Measurements from ENCODE around the gene NDUFA11.

GRCh38 chr19:5922161-5922545, 18.6 kb upstream of the NDUFA11 start:
- no peak for TF ChIP-seq CTCF (IDR thresholded peaks at IDR 0.05)
- TF ChIP-seq POLR2A (IDR thresholded peaks at IDR 0.05), result no peak

All from lower leg skin (tissue), 3 donors.